Natural killer cell (primary cell): Measurements from ENCODE around the gene CHCHD1. TPM values are rescaled to one million over a fixed set of nuclear protein-coding genes. Genes with fewer than 3 reads are reported as not detected.

Experiments
- ATAC-seq, 3 donors: fragments of 150-1000 bp in 2 of 3; fragments of 200-7000 bp in 1 of 3; cut with Tn5 transposase; 1 replicate in 1 of 3; 2 replicates in 2 of 3; pipeline ENCODE4 v1.10.0; 2021; ENCODE audit warnings: mild to moderate bottlenecking in 2 of 3, moderate library complexity in 2 of 3
- DNase-seq, 2 donors: peaks; one replicate each; pipeline versions ENCODE4 v3.0.0 to v3.0.0-alpha.2; 2013 to 2021; ENCODE audit warnings: mixed read lengths in 1 of 2
- H3K27ac ChIP-seq: one replicate; pipeline ENCODE4 v1.5.1; 2013; ENCODE audit warnings: mild to moderate bottlenecking, low read length
- H3K27me3 ChIP-seq: one replicate; pipeline ENCODE4 v1.6.1; 2013; ENCODE audit warnings: low read length; ENCODE audit not compliant: control insufficient read depth, insufficient read depth
- H3K36me3 ChIP-seq: one replicate; pipeline ENCODE4 v1.6.1; 2013; ENCODE audit warnings: low read length; ENCODE audit not compliant: control insufficient read depth, insufficient read depth
- H3K4me1 ChIP-seq: one replicate; pipeline ENCODE4 v1.6.1; 2013; ENCODE audit warnings: low read length; ENCODE audit not compliant: control insufficient read depth, insufficient read depth
- H3K4me3 ChIP-seq: one replicate; pipeline ENCODE4 v1.5.1; 2013; ENCODE audit warnings: low read length
- H3K9me3 ChIP-seq: one replicate; pipeline ENCODE4 v1.6.1; 2013; ENCODE audit warnings: low read length; ENCODE audit not compliant: control insufficient read depth, insufficient read depth
- H3K27ac Mint-ChIP-seq, 2 donors: one replicate each; pipeline ENCODE4 v1.8.0; 2022; ENCODE audit warnings: mild to moderate bottlenecking in 2 of 2, mixed read lengths in 2 of 2, moderate library complexity in 1 of 2
- H3K27me3 Mint-ChIP-seq, 2 donors: one replicate each; pipeline ENCODE4 v1.8.0; 2022; ENCODE audit warnings: low read depth in 2 of 2, mixed read lengths in 2 of 2
- H3K36me3 Mint-ChIP-seq: one replicate; pipeline ENCODE4 v1.8.0; 2022; ENCODE audit warnings: mixed read lengths
- H3K4me1 Mint-ChIP-seq, 2 donors: one replicate each; pipeline ENCODE4 v1.8.0; 2022; ENCODE audit warnings: mixed read lengths in 2 of 2
- H3K4me3 Mint-ChIP-seq: one replicate; pipeline ENCODE4 v1.8.0; 2022; ENCODE audit warnings: mild to moderate bottlenecking, moderate library complexity, mixed read lengths
- H3K9me3 Mint-ChIP-seq, 2 donors: one replicate each; pipeline ENCODE4 v1.8.0; 2022; ENCODE audit warnings: mixed read lengths in 2 of 2
- WGBS: methylation state at CpG from one replicate; pipeline ENCODE4 v1.1.7; 2013; ENCODE audit warnings: missing lambda C conversion rate; ENCODE audit not compliant: insufficient coverage; 5-methylcytosine and 5-hydroxymethylcytosine counted together
- intact Hi-C: fragments of 100-400 bp; cut with micrococcal nuclease; formaldehyde crosslinking; loops from one replicate; pipeline ENCODE4 v1.14.2; 2022
- total RNA-seq, 4 donors: library from RNA; stranded (reverse); fragments of 120-200 nt in 1 of 4; gene quantifications; one replicate each; pipeline versions ENCODE4 v1.2.3 to v1.2.4, GENCODE V29; 2013 to 2022
- TF ChIP-seq, protein P1 (sequence below): fragments of 200-600 bp; IDR thresholded peaks from one replicate; pipeline ENCODE4 v1.8.0; 2022; ENCODE audit warnings: antibody characterized with exemption

The CHCHD1 gene
- total RNA-seq, 3 donors from 2014 or later (not counting 1 experiment from before 2014, with no cell fraction given) = 5.2 to 7.0 (median 5.9) TPM

DNA sequence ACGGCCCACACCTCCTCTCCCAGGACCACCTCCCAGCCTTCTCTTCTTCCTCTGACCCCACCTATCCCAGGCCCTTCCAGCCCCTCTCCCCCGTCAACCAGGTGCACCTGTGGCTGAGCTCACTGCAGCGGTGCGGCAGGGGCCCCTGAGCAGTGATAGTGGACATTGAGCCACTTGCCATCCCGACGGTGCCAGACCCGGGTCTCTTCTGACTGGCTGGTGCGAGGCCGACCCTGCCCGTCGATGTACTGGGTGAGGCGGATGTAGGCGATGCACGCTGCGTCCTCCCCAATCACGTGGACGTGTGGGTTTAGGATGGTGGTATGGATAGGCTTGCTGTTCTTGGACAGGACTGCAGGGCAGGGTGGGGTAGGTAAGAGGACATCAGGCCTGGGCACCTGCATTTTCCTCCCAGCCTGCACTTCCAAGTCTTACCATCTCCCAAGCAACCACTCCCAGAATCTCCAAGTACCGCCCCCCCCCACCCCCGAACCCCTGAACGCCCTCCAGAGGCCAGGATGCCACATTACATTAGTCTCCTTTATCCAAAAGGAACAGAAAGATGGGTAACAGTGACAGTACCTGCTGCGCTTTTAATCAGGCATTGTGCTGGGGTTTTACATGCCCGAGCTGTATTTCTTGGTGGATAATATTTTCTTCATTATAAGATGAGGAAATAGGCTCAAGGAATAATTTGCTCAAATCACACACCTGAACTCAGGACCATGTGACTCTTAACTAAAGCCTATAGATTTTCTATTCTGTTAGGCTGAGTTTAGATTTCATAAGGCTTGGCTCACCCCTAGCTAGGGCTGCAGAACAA, 33.3 kb downstream of the CHCHD1 start:
- no peak overlapping the region for H3K4me3 ChIP-seq
- no peak overlapping the region for H3K27ac ChIP-seq
- H3K36me3 Mint-ChIP-seq = no peaks in the 10 kb centered on the region
- H3K9me3 Mint-ChIP-seq = no peaks in the 10 kb centered on the region
- no peaks in the 10 kb centered on the region for H3K9me3 ChIP-seq
- peaks cover 7 to 12% of the 10 kb centered on the region in 2 donors for H3K4me1 Mint-ChIP-seq
- intact Hi-C loops = loop anchor here (5.0 kb wide), 1 partner anchor 43 kb away; a partner anchor contains a TSS
- 90% methylated on average over 20 of the region's 22 CpGs for WGBS
- ATAC-seq = no peak
- TF ChIP-seq, protein P1, sequence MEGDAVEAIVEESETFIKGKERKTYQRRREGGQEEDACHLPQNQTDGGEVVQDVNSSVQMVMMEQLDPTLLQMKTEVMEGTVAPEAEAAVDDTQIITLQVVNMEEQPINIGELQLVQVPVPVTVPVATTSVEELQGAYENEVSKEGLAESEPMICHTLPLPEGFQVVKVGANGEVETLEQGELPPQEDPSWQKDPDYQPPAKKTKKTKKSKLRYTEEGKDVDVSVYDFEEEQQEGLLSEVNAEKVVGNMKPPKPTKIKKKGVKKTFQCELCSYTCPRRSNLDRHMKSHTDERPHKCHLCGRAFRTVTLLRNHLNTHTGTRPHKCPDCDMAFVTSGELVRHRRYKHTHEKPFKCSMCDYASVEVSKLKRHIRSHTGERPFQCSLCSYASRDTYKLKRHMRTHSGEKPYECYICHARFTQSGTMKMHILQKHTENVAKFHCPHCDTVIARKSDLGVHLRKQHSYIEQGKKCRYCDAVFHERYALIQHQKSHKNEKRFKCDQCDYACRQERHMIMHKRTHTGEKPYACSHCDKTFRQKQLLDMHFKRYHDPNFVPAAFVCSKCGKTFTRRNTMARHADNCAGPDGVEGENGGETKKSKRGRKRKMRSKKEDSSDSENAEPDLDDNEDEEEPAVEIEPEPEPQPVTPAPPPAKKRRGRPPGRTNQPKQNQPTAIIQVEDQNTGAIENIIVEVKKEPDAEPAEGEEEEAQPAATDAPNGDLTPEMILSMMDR = no peak
- peaks cover 36% of the 10 kb centered on the region for H3K36me3 ChIP-seq
- H3K27me3 Mint-ChIP-seq = no peaks in the 10 kb centered on the region
- no peak overlapping the region for H3K27ac Mint-ChIP-seq
- H3K27me3 ChIP-seq = no peaks in the 10 kb centered on the region
- peak in 1 of 2 donors; percentile 45 for DNase-seq
- H3K4me1 ChIP-seq = peaks cover 12% of the 10 kb centered on the region
- H3K4me3 Mint-ChIP-seq = no peak overlapping the region

- peaks cover 7 to 8% of the 10 kb centered on the region in 2 donors for H3K4me1 Mint-ChIP-seq
- peak overlapping the region in 1 of 2 donors; percentile 17 for H3K27ac Mint-ChIP-seq
- H3K4me3 Mint-ChIP-seq = no peak overlapping the region
- H3K9me3 Mint-ChIP-seq = no peaks in the 10 kb centered on the region
- no peaks in the 10 kb centered on the region for H3K36me3 Mint-ChIP-seq
- intact Hi-C loops = no loop called here
- Histone ChIP-seq H3K4me1 (peaks cover 6% of the 10 kb centered on the region), H3K27me3 (no peaks in the 10 kb centered on the region), H3K9me3 (no peaks in the 10 kb centered on the region), H3K27ac (no peak overlapping the region), H3K36me3 (peaks cover 36% of the 10 kb centered on the region), H3K4me3 (no peak overlapping the region)
- no peaks in the 10 kb centered on the region for H3K27me3 Mint-ChIP-seq
- no peak for DNase-seq
- TF ChIP-seq, protein P1 = no peak
- no peak for ATAC-seq
Measured at GRCh38 chr10:73815719-73816030, 33.8 kb downstream of the CHCHD1 start.

- Histone ChIP-seq H3K36me3 (peaks cover 46% of the 10 kb centered on the region), H3K4me3 (no peak overlapping the region), H3K27me3 (no peaks in the 10 kb centered on the region), H3K9me3 (no peaks in the 10 kb centered on the region), H3K4me1 (peaks cover 2% of the 10 kb centered on the region), H3K27ac (no peak overlapping the region)
- intact Hi-C loops = no loop called here
- no peaks in the 10 kb centered on the region for H3K9me3 Mint-ChIP-seq
- H3K27ac Mint-ChIP-seq = peak overlapping the region in 1 of 2 donors; percentile 17
- 94% methylated on average over 10 of the region's 10 CpGs for WGBS
- TF ChIP-seq, protein P1 = no peak
- peaks cover 7 to 8% of the 10 kb centered on the region in 2 donors for H3K4me1 Mint-ChIP-seq
- DNase-seq (no peak), ATAC-seq (no peak)
- H3K36me3 Mint-ChIP-seq = no peaks in the 10 kb centered on the region
- no peak overlapping the region for H3K4me3 Mint-ChIP-seq
- no peaks in the 10 kb centered on the region for H3K27me3 Mint-ChIP-seq
Measured at GRCh38 chr10:73816917-73817729, 35.3 kb downstream of the CHCHD1 start.
